NT2/D1 (cell line): ENCODE data around the gene SLC9A3.

ENCODE experiments used
- SUZ12 ChIP-seq: IDR thresholded peaks from 2 replicates; pipeline ENCODE4 v1.6.1; 2011; ENCODE audit not compliant: insufficient read length, insufficient read depth; ENCODE audit errors: extremely low read depth
- YY1 ChIP-seq: IDR thresholded peaks from 2 replicates; pipeline ENCODE4 v1.6.1; 2011; ENCODE audit not compliant: insufficient read length, insufficient read depth

DNA sequence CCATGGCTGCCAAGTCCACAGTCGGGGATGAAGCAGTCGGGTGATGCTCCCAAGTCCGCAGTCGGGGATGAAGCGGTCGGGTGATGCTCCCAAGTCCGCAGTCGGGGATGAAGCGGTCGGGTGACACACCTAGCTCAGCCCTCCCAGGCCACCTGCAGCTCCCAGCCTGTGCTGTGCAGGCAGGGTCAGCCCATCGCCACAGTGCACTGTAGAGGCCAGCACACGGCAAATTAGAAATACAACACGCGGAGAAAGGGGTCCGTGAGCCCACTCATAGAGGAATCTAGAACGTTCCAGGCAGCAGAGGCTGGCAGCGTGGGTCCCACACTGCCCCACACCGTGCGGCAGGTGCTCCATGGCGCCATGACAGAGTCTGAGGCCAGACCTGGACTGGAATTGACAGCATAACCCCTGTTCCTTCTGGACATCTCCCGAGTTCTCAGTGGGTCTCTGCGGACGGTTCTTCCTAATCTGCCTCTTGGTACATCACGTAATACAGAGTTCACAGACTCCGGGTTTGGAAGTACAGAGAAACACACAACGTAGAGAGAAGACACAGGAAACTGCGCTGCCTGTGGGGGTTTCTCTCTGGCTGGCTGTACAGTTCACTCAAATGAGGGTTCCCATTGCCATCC is 89.0 kb downstream of the SLC9A3 start:
- no peak for TF ChIP-seq YY1
- no peak for TF ChIP-seq SUZ12
